ENCODE data around the gene ZNF710.
"Not testable (repeated sequence)": the region's sequence is repeated elsewhere in the genome, so short reads cannot be mapped to it uniquely, and the experiment has no call there.

ZNF710 gene

GRCh38 chr15:90108038-90108437 is 106.9 kb downstream of the ZNF710 start:
- not testable (repeated sequence) for DNase-seq

- DNase-seq, result not testable (repeated sequence)
Observed at GRCh38 chr15:90109163-90109751, 108.1 kb downstream of the ZNF710 start.

- DNase-seq, result no peak
Observed at GRCh38 chr15:90113166-90113565, 112.0 kb downstream of the ZNF710 start.

GRCh38 chr15:90114451-90114901 is 113.4 kb downstream of the ZNF710 start:
- DNase-seq, result no peak

GRCh38 chr15:90115783-90116182 is 114.7 kb downstream of the ZNF710 start:
- no peak for DNase-seq

- no peak for DNase-seq
Observed at GRCh38 chr15:90119367-90119766, 118.2 kb downstream of the ZNF710 start.

GRCh38 chr15:90121086-90121485 is 120.0 kb downstream of the ZNF710 start:
- no peak for DNase-seq

GRCh38 chr15:90124507-90124906 is 123.4 kb downstream of the ZNF710 start:
- DNase-seq, result no peak

- no peak for DNase-seq
Observed at GRCh38 chr15:90126022-90126421, 124.9 kb downstream of the ZNF710 start.

GRCh38 chr15:90126596-90127435 is 125.7 kb downstream of the ZNF710 start:
- no peak for DNase-seq

GRCh38 chr15:90130291-90130690 is 129.2 kb downstream of the ZNF710 start:
- no peak for DNase-seq

All from activated naive CD4-positive, alpha-beta T cell treated with Interleukin-2 at 50 U/mL for 16 hours (primary cell).